PC-9 (cell line): ENCODE data around the gene FAM168A.
A peak's percentile ranks its signal among the peaks of the same experiment; 100 is the strongest.

ENCODE experiments used
- EZH2 ChIP-seq: fragments of 200-600 bp; sonication (generic); IDR thresholded peaks from 2 replicates; pipeline ENCODE4 v1.8.0; 2017; ENCODE audit warnings: antibody characterized with exemption, low read depth
- TF ChIP-seq, protein P1 (sequence below): fragments of 200-600 bp; sonication (generic); conservative IDR thresholded peaks from 2 replicates; pipeline ENCODE4 v1.6.1; 2017; ENCODE audit warnings: mixed run types, antibody characterized with exemption, mild to moderate bottlenecking, moderate library complexity

DNA sequence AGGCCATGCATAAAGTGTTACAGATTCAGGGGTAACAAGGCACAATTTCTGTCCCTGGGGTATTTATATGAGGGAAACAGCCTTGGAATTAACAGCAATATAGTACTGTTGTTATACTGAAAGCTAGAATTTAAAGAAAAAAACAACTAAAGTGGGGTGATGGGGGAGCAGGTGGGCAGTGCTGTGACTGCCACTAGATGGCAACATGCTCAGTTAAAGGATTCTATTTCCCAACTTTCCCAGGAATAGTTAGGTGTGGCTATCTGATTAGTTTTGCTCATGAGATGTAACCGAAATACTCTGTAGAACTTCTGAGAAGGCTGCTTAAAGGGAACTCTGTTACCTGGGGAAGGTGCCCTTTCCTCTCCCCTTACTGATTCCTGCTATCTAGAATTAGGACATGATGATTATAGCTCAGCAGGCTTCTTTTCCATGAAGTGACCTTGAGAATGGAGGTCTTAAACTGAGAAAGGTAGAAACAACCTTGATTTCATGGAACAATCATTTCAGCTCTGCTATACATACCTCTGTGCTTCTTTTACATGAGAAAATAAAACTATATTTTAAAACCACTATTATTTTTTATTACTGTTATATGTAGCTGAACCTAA, 119.1 kb downstream of the FAM168A start:
- TF ChIP-seq, protein P1, sequence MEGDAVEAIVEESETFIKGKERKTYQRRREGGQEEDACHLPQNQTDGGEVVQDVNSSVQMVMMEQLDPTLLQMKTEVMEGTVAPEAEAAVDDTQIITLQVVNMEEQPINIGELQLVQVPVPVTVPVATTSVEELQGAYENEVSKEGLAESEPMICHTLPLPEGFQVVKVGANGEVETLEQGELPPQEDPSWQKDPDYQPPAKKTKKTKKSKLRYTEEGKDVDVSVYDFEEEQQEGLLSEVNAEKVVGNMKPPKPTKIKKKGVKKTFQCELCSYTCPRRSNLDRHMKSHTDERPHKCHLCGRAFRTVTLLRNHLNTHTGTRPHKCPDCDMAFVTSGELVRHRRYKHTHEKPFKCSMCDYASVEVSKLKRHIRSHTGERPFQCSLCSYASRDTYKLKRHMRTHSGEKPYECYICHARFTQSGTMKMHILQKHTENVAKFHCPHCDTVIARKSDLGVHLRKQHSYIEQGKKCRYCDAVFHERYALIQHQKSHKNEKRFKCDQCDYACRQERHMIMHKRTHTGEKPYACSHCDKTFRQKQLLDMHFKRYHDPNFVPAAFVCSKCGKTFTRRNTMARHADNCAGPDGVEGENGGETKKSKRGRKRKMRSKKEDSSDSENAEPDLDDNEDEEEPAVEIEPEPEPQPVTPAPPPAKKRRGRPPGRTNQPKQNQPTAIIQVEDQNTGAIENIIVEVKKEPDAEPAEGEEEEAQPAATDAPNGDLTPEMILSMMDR: peak; percentile 85
- TF ChIP-seq EZH2: no peak
